ENCODE measurements around the gene ZNF358.

DNA sequence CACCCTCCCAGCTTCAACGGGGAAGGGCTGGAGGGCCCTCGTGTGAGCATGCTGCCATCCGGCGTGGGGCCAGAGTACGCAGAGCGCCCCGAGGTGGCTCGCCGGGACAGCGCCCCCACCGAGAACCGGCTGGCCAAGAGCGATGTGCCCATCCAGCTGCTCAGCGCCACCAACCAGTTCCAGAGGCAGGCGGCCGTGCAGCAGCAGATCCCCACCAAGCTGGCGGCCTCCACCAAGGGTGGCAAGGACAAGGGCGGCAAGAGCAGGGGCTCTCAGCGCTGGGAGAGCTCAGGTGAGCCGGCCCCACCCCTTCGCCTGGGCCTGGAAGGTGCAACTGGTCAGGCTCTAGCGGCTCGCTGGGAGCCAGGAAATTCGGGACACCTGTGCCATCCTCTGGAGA, 47.1 kb upstream of the ZNF358 start:
- no peak for TF ChIP-seq POLR2A (IDR thresholded peaks at IDR 0.05)
- TF ChIP-seq, protein P1, sequence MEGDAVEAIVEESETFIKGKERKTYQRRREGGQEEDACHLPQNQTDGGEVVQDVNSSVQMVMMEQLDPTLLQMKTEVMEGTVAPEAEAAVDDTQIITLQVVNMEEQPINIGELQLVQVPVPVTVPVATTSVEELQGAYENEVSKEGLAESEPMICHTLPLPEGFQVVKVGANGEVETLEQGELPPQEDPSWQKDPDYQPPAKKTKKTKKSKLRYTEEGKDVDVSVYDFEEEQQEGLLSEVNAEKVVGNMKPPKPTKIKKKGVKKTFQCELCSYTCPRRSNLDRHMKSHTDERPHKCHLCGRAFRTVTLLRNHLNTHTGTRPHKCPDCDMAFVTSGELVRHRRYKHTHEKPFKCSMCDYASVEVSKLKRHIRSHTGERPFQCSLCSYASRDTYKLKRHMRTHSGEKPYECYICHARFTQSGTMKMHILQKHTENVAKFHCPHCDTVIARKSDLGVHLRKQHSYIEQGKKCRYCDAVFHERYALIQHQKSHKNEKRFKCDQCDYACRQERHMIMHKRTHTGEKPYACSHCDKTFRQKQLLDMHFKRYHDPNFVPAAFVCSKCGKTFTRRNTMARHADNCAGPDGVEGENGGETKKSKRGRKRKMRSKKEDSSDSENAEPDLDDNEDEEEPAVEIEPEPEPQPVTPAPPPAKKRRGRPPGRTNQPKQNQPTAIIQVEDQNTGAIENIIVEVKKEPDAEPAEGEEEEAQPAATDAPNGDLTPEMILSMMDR (IDR thresholded peaks at IDR 0.05), result no peak

Data from lower leg skin (tissue), 3 donors.